ENCODE data around the gene VARS2.
"Not testable (repeated sequence)": the region's sequence is repeated elsewhere in the genome, so short reads cannot be mapped to it uniquely, and the experiment has no call there.

Gene VARS2

DNA sequence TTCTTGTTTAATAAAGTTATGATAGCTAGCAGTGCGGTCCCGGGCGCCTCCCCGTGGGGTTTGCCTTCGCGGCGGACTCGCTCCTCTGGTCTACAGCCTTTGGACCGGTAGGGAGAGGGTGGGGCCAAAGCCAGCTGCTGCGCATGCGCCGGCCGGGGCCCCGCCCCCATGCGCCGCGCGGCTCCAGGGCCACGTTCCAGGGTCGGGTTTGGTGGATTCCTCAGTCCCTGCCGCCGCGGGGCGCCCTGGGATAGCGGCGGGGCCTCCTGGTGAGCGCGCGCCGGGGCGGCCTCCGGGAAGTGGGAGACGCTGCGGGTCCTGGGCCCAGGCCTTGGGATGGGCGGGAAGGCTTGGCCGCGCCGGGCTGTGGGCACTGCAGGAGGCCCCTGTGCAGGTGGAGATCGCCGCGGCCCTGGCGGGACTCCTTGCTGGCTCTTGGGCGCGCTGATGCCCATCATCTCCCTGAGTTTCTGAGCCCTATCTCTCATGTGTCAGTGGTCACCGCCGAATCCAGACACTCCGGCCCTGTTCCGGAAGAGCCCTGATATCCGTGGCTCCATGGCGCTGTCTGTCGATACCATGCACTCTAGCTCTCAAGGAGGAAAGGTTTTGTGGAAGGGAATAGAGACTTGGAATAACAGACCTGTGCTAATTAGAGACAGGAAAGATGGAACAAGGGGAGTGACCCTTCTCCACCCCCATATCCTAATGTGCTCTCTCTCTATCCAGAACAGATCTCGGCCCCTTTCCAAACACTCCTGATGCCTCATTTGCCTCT is at the start of gene VARS2:
TSS of gene VARS2 (plus strand) at position 163 of the 778 bp plus-strand sequence. CDS start at position 762, 599 bp downstream.
- peak; percentile 81 to 84 for DNase-seq (ENCODE audit: low read depth in 2 of 2)

DNA sequence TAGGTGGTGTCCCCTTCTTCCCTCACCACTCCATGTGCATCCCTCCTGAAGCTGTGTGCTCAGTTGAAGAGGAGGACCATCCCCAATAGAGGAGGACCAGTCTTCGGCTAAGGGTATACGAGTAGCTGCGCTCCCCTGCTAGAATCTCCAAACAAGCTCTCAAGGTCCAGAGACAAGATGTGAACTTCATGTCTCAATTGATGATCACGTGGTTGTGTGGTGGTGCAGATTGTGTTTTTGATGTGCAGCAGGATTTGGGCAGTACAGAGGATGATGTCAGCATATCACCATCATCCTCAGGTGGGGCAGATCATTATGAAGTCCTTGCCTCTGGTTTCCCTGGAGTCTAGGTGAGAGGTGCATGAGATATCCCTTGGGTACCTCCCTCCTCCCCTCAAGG is 49.7 kb upstream of the VARS2 start:
- DNase-seq (ENCODE audit: low read depth in 2 of 2): no peak

DNA sequence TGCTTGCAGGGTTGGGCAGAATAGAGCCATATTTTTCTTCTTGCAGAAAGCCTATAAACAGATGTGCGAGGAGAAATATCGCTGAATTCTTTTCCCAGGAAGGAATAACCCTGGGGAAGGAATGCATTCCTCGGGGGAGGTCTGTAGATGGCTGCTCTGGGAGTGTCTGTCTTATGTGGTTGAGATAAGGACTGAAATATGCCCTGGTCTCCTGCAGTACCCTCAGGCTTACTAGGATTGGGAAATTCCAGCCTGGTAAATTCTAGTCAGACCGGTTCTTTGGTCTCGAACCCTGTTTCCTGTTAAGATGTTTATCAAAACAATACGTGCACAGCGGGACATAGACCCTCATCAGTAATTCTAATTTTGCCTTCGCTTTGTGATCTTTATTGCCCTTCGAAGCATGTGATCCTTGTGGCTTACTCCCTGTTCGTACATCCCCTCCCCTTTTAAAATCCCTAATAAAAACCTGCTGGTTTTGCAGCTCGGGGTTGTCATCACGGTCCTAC is 44.7 kb upstream of the VARS2 start:
- DNase-seq (ENCODE audit: low read depth in 2 of 2): not testable (repeated sequence)

DNA sequence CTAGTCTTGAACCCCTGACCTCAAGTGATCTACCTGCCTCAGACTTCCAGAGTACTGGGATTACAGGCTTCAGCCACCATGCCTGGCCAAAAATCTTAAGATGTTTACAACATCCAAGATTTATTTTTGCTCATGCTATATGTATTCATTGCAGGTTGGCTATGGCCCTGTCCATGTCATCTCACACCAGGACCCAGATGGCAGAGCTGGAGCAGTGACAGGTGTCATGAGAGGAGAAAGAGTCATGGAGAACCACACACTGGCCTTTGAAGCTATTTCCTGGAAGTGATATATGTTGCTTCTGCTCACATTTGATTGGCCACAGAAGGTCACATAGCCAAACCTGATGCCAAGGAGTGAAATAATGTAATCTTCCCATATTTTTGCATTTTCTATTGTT is 43.5 kb upstream of the VARS2 start:
- no peak for DNase-seq (ENCODE audit: low read depth in 2 of 2)

DNA sequence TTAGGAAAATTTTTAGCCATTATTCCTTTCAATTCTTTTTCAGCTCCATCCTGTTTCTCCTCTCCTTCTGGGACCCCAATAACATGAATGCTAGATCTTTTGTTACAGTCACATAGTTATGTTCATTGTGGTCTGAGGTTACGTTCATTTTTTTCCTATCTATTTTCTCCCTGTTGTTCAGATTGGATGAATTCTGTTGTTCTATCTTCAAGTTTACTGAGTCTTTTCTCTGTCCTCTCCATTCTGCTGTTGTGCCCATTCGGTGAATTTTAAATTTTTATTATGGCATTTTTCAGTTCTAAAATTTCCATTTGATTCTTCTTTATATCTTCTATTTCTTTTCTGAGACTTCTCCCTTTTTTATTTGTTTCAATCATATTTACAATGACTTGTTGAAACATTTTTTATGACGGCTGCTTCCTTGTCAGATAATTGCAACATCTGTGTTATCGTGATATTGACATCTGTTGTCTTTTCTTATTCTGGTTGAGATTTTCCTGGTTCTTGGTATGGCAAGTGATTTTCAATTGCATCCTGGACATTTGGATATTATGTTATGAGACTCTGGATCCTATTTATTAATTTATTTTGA is 42.4 kb upstream of the VARS2 start:
- no peak for DNase-seq (ENCODE audit: low read depth in 2 of 2)

DNA sequence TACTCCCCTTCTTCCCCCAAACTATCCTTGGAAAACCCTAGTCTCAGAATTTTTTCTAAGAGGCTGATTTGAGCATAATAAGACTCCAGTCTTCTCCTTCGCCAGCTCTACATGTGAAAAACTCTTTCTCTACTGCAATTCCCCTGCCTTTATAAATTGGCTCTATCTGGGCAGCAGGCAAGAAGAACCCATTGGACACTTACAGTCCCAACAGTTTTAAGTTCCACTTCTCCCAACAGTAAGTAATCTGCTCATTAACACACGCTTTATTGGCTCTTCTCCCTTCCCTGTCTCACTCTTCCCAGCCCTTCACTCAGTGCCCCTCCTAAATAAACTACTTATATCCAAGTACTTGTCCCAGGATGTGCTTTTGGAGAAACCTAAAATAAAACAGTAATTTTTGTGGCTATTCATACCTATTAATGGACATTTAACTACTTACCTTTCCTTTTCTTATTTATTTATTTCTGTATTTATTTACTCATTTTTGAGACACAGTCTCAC is 40.8 kb upstream of the VARS2 start:
- no peak for DNase-seq (ENCODE audit: low read depth in 2 of 2)

DNA sequence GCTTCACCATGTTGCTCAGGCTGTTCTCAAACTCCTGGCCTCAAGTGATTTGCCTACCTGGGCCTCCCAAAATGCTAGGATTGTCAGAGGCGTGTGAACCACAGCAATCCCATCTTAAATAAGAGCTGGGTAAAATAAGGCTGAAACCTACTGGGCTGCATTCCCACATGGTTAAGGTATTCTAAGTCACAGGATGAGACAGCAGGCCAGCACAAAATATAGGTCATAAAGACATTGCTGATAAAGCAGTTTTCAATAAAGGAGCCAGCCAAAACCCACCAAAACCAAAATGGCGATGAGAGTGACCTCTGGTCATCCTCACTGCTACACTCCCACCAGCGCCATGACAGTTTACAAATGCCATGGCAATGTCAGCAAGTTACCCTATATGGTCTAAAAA is 40.2 kb upstream of the VARS2 start:
- not testable (repeated sequence) for DNase-seq (ENCODE audit: low read depth in 2 of 2)

DNA sequence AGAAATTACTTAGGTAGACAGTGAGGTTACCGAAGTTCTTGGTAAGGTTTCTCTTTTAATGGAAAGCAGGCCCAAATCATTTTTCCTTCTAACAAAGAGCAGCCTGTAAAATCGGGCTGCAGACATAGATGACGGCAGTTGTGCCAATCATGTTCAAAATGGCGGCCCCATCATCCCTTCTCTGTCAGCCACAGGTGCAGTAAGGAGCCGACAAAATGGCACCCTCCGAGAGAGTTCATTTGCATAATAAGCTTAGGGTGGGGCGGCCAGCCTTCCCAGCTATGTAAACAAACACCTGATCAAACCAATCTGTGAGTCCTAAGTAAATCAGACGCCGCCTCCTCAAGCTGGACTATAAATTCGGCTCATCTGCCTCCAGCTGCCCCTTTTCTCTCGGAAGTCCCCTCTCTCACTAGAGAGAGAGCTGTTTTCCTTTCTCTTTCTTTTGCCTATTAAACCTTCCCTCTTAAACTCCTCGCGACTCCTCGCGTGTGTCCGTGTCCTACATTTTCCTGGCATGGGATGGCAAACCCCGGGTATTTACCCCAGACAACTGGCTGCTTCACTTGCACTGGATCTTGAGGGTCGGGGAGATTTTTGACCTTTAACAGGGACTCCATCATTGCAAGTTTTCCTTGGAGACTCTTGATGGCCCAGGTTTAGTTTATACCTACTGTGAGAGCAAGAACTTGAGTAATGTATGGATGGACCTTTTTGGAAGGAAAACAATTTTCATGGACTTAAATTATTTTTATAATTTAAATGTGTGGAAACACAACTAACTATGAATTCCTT is 38.6 kb upstream of the VARS2 start:
- no peak for DNase-seq (ENCODE audit: low read depth in 2 of 2)

DNA sequence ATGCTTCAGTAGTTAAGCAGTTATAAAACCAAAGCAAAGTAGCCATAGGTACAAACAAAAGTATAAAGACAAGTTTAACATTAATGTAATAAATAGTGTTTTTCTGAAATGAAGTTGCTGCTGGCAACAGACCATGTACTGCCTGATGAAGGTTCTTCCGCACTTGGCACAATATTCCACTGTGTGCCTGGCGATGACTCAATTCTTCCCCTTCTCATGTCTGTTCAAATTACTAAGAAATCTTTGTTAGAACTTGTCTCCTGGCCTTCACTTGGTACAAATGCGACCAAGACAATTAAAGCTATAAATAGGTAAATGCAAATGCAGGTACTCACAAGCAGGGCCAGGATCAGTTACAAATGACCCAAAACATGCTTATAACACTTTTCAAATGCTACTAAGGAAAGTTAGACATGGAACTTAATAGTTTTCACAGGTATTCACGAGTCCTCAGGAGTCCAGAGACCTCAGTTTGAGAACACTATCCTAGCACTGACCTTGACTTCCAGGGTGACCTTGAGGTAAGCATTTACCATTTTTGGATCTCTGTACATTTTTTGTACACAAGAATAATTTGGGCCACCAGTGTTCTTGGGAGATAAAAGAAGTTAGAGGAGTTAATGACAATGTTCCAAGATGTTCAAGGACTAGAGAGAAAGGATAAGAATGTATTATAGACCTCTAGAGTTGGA is 37.9 kb upstream of the VARS2 start:
- DNase-seq (ENCODE audit: low read depth in 2 of 2): no peak

DNA sequence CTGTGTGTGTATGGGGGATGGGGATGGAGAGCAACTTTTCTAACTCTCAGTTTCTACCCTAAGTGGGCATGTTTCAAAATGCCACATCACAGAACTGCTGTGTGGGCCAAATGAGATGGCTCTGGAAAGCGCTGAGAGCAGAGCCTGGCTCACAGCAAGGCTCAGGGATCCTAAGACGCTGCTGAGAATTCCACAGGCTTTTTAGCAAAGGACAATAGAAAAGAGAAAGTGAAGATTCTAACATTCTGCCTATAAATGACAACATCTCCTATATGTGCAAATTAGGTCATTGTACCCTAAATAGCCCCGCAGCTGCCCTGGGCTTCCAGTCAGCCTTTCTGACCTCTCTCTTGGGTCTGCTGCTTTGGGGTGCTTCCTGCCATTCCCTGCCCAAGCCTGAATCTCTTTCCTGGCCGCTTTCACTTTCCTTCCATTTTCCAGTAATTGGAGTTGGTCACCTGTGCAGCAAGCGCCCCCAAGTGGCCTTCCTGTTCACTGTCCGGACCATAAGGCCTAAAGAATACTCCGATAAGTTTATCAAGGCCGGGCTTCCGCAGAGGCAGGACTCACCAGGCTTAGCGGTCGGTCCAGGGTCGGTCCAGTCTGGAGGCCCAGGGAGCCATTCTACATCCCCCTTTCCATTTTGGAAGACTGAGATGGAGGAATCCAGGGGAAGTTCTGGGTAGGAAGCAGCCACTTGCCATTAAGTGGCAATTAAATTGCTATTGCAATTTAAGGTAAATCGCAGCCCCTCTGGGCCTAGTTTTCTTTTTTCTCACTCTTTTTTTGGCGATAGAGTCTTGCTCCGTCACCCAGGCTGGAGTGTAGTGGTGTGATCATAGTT is 36.4 kb upstream of the VARS2 start:
- peak; percentile 49 to 74 for DNase-seq (ENCODE audit: low read depth in 2 of 2)

DNA sequence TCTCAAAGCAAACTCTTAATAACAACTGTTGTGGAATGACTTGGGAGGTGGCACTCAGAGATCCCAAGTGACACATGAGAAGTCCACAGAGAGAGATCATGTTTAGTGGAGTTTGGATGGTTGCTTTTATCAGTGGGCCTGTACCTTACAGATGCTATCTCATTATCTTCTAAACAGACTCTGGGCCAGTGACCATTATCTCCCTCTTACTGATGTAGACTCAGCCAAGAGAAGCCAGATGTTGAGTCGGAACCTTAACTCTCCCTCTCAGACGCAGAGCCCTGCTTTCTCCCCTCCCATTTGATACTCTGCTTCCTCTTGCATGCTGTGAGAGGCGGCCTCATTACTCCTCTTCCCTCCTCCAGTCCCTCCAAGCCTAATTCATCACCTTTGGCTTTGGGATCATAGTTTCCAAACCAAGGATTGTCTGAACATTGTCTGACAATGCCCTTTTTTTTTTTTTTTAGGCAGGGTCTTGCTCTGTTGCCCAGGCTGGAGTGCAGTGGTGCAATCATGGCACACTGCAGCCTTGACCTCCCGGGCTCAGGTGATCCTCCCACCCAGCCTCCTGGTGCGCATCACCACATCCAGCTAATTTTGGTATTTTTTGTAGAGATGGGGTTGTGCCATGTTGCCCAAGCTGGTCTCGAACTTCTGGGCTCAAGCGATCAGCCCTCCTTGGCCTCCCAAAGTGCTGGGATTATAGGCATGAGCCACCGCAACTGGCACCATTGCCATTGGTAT is 34.2 kb upstream of the VARS2 start:
- no peak for DNase-seq (ENCODE audit: low read depth in 2 of 2)

DNA sequence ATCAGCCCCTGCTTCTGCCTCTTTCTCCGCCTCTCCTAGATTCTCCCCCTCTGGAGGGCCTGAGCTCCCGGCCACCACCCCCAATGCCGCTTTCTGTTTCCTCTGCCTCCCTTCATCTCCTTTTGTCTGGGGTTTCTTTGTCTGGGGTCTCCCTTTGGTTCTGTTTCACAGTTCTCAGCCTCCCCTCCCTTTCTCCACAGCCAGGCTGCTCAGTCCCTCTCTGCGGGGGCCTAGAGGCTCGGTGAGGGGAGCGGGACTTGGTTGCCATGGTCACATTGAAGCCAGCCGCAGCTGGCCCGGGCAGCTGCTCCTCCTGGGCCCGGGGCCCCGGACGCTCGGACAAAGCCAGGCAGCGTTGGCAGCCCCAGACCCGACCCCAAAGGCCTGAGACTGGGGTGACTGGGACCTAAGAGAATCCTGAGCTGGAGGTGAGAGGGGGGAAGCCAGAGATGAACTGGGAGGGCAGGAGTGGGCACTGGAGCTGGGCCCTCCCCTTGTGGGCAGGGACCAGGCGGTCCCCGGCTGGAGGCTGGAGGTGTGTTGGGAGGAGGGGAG is 33.3 kb upstream of the VARS2 start:
- no peak for DNase-seq (ENCODE audit: low read depth in 2 of 2)

DNA sequence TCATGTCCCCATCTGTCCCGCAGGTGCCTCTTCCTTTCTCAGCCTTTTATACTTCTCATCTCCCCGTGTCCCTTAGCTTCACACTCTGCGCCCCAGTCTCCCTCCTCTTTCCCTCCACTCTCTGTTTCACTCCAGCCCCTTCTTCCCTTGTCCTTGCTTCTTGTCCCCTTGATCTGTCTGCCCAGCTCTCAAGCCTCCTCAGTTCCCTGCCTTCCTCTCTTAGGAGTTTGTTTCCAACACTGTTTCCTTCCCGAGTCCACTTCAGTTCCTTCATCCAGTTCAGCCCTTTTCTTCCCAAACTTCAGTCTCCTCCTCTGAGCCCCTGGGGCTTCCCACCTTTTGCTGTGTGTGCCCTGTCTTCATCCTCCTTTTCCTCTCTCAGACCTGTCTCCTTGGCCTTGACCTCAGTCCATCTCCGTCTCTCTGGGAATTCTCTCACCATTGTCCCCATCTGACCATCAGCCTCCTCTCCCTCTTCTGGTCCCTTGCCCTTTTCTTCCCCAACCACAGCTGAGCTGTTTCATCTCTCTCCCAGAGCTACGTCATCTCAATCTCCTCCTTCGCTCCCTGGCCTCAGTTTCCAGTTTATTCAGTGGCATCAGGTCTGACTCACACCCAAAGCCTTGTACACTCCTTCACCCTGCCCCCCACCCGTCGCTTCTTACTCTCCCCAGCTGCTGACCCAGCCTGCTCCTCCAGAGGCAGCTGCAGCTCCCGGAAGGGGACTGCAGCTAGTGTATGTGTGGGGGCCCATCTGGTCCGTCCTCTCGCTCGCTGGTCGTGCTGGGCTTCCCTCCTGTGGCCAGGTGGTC is 32.4 kb upstream of the VARS2 start:
- no peak for DNase-seq (ENCODE audit: low read depth in 2 of 2)

DNA sequence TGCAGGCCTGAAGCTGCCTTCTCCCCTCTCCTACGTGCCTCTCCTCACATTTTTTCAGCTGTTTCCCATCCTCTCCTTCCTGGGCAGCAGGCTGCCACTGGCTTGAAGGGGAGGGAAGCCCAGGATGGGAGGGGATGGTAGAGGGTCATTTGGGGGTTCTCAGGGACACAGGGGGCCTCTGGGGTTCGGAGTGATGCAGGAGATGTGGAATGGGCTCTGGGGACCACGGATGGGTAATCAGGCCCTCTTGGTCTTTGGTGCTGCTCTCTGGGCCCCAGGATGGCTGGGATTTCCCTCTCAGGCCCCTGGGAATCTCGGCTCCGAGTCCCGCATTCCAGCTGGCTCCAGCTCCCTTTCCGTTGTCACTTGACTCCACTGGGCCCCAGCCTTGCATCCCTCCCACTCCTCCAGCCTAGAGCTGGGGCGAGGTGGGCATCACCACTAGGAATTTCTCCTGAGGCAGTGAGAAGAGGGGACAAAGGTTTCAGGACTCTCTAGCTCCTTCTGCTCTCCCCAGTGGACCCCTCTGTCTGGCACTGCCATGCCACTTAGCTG is 31.8 kb upstream of the VARS2 start:
- DNase-seq (ENCODE audit: low read depth in 2 of 2): no peak

DNA sequence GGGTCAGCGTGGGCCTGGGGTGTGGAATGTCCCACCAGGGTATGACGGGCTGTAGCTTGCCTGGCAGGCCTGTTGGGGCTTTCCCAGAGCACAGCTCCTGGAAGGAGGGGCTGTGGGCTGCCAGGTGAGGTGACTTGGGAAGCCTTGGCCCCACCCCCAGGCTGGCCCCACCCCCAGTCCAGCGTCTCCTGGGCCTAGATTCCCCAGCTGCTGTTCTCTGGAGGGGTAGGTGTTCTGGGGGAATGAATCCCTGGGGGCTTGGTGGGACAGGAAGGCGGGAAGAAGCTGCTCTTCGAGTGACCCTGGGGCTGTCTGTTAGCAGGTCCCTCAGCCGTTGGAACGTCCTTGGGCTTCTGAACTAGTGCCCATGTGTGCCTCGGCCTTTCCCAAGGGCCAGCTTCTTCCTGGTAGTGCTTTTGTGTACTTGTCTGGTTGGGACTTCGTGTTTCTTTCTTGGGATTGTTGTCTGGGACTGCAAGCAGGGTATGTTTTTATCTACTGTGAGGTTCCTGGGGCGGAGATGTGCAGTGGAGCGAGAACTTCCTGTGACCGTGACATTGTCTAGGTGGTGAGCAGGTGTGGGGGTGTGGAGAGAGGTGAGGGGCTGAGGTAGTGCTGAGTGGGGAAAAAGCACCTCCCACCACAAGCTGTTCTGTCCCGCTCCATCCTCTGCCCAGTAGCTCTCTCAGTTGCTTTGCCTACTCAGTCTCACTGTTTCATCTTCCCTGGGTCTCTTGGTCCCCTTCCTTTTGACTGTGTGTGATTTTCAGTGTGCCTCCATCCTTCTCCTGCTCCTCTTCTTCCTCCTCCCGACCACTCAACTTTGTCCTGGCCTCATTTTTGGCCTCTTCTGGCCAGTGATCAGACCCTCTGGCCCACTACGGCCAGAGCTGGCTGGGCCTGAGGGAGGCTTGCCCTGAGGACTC is 31.0 kb upstream of the VARS2 start:
- no peak for DNase-seq (ENCODE audit: low read depth in 2 of 2)

DNA sequence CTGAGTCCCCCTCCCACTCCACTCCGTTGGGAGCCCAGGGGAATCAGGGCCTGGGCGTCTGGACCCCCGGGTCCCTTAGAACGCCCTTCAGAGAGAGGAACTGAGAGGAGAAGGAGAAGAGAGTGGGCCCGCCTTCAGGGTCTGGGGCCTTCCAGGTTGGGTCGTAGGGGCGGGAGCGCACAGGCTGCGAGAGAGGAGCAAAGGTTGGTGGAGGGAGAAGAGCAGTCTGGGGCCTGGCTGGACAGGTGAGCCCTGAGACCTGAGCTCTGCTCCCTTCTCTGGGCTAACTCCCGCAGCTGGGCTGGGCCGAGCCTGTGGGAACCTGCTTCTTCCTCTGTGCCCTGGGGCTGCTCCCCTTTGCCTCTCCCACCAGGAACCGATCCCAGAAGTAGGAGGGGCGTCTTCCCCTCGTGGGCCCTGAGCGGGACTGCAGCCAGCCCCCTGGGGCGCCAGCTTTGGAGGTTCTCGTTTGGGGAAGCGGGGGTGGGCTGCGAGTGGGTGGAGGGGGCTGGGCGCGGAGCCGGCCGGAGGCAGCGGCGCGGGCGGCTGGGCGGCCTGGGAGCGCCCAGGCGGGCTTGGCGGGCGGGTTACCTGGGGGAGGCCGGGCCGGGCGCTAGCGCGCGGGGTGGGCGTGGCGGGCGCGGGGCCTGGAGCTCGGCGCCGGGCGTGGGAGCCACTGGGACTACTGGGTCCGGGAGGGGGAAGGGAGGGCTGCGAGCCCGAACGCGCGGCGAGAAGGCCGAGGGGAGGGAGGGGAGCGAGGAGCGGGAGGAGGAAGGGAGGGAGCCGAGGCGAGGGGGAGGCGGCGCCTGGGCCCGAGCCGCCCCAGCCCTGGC is 30.1 kb upstream of the VARS2 start, which contains the start of gene DDR1:
TSS of gene DDR1 (plus strand) at position 835 of the 836 bp plus-strand sequence. CDS start 4,211 bp downstream, outside the sequence.
- peak in 1 of 2 experiments; percentile 46 for DNase-seq (ENCODE audit: low read depth in 2 of 2)
